ENCODE results near the gene SART3.
A peak's percentile ranks its signal among the peaks of the same experiment; 100 is the strongest.
"Not testable (repeated sequence)": the region's sequence is repeated elsewhere in the genome, so short reads cannot be mapped to it uniquely, and the experiment has no call there.

The SART3 gene

GRCh38 chr12:108597559-108598471, 36.8 kb upstream of the SART3 start, which contains the start of gene TMEM119:
Gene TMEM119, minus strand, starts transcription at chr12:108598084. Its CDS starts 5,701 bp downstream, at chr12:108592383.
- peak; percentile 75 for DNase-seq

DNA sequence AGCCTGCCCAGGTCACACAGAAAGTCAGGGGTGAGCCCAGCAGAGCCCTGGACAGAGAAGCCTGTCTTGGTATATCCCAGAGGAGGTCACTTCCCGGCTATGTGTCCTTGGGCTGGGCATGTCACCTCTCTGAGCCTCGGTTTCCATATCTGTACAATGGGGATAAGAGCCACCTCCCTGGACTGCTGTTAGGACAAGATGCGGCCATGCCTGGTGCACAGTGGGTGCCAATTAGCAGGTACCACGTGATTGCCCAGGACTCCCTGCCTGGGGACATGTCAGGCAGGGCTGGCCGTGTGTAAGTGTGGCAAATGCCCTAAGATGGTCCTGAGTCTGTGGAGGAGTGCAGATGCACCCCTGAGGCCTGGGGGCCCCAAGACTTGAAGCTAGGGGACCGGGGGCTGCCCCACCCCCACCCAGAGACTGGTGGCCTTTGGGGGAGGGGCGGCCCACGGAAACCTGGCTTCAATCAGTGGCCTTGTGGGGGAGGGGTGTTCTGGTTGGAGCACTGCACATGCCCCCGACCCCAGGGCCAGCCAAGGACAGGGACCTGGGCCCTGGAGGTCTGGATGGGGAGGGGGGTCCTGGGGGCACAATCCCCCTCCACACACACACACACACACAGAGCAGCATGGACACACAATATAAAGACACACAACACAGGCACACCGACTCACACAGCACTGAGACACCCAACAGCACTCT, 36.0 kb upstream of the SART3 start:
- DNase-seq, result no peak

DNA sequence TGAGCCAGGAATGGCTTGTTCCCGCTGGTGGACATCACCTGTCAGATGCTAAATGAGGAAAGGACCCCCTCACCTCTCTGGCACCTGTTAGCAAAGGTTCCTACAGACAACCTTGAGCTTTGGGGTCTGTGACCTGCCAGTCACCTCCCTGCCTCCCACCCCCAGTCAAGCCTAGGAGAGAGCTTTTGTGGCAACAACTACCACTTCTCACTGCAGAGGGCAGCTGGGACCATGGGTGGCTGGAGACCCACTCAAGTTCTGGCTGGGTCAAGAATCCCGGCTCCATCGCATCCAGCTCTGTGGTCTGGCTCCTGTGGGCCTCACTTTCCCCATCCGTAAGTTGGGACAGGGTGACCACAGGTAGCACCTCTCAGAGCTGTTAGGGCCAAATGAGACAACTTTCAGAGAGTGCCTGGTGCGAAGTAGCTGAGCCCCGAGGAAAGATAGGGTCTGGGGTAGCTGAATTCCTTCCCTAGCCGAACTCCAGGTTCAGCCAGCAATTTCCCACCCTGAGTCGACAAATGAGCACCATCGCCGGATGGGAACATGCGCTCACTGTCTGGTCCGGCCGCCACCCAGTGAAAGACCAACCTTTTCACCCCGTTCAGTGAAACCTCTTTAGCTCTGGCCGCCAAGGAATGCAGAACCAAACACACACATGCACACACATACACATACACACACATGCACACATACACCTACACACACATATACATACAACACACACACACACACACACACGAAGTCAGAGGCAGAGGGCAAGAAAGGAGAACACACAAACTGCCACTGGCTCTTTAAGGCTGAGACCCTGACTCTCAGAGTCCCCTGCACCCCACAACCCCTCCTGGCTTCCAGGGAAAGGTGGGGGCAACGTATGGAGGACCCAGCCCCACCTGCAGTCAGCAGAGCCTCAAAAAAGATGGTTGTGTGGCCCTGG, 35.0 kb upstream of the SART3 start:
- no peak for DNase-seq

DNA sequence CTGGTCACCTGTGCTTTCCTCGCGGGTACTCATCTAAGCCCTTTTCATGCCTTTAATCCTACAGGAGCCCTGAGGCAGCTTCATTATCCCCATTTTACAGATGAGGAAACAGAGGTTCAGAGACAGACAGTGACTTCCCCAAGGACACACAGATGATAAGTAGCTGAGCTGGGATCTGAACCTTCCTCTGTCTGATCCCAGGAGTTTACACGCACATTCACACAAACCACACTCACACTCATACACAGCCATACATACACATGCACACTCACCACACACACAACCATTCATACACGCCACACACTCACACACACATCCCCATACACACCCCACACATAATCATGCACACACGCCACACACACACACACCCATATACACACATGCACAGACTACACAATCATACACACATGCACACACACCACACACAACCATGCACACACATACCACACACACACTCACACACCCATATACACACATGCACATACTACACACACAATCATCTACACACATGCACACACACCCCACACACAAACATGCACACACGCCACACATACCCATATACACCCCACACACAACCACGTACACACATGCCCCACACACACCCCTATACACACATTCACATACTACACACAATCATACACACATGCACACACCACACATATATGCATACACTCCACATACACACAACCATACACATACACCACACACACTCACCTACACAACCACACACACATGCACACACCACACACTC, 34.2 kb upstream of the SART3 start:
- DNase-seq, result no peak

- DNase-seq, result no peak
These were observed 33.4 kb upstream of the SART3 start for GRCh38 chr12:108594323-108594903.

GRCh38 chr12:108592033-108592909, 31.3 kb upstream of the SART3 start:
- DNase-seq, result no peak

- DNase-seq, result no peak
These were observed 30.5 kb upstream of the SART3 start for GRCh38 chr12:108591267-108591980.

DNA sequence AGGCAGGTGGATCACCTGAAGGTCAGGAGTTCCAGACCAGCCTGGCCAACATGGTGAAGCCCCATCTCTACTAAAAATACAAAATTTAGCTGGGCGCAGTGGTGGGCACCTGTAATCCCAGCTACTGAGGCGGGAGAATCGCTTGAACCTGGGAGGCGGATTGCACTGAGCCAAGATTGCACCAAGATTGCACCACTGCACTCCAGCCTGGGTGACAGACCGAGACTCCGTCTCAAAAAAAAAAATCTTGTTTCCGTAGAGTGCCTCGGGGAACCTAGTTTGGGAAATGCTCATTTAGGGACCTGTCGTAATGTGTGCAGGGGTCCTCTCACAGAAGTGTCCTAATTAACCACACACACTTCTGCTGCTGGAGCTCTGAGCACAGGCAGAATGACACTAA, 29.5 kb upstream of the SART3 start:
- DNase-seq, result not testable (repeated sequence)

DNA sequence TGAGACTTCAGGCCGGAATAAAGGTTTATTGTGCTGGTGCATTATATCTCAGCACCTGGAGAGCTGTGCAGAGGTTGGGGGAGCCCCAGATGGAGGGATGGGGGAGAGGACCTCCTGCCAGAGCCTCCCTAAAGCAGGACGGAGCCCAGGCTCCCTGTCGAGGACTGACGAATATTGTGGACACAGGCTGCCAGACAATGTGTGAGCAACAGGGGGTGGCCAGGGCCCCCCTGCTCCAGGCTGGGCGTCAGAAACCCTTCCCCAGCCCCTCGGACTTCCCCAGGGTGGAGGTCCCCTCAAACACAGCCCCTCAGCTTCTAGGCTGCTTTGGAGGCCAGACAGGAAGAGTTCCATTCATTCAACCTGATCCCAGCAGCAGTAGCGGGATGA, 28.9 kb upstream of the SART3 start:
- DNase-seq, result no peak

- DNase-seq, result peak; percentile 40
These were observed 28.3 kb upstream of the SART3 start for GRCh38 chr12:108589028-108589839.

DNA sequence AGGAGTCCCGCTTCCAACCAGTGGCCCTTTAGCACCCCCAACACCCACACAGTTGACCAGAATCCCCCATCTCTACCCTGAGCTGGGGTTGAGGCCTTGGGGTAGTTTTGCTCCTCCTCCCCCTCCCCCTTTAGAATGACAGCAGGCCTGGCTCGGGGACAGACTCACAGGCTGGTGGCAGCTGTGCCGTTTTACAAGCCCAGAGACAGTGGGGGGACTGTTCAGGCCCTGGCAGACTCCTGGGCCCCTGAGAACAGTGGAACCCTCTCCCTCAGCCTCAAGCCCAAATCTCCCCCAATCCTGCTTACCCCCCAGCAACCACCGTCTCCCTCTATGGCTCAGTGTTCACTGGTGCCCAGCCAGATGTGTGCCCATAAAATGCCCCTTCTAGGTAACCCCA, 26.9 kb upstream of the SART3 start:
- no peak for DNase-seq

- DNase-seq, result no peak
These were observed 25.3 kb upstream of the SART3 start for GRCh38 chr12:108586306-108586705.

GRCh38 chr12:108585864-108586263, 24.9 kb upstream of the SART3 start:
- no peak for DNase-seq

DNA sequence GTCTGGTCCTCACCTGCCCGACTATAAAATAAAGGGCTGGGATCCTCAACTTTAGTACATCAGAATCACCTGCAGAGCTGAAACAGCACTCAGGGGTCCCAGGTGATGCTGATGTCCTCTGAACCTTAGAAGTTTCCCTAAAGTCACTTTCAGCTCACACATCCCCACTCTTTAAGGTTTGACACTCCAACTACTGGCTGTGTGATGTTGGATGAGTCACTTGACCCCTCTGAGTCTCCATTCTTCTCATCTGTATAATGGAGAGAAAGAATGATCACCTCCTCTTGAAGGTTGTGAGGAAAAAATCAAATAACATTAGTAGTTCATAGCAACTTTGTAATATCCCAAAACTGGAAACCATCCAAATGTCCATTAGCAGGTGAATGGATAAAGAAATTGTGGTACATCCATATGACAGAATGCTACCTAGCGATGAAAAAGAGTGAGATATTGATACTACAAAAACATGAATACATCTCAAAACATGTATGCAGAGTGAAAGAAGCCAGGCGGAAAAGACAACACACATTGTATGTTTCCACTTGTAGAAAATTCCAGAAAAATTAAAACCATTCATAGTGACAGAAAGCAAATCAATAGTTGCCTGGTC, 23.6 kb upstream of the SART3 start:
- DNase-seq, result no peak

DNA sequence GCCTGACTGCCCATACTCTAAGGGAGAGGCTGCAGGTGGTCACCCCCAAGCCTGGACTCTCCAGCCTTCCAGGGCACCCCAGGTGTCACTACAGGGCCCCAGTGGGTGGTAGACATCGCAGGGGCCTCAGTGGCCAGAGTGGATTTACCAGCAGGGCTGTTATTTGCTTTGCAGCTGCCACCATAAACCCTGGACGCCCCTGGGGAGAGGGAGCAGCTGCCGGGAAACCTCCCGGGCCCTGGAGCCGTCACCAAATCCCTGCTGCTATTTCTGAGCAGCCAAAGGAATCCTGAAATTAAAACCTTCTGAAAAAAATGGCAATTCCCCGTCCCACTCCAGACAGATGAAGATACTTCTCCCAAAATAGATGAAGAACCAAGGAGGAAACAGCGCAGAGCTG, 23.0 kb upstream of the SART3 start:
- no peak for DNase-seq

DNA sequence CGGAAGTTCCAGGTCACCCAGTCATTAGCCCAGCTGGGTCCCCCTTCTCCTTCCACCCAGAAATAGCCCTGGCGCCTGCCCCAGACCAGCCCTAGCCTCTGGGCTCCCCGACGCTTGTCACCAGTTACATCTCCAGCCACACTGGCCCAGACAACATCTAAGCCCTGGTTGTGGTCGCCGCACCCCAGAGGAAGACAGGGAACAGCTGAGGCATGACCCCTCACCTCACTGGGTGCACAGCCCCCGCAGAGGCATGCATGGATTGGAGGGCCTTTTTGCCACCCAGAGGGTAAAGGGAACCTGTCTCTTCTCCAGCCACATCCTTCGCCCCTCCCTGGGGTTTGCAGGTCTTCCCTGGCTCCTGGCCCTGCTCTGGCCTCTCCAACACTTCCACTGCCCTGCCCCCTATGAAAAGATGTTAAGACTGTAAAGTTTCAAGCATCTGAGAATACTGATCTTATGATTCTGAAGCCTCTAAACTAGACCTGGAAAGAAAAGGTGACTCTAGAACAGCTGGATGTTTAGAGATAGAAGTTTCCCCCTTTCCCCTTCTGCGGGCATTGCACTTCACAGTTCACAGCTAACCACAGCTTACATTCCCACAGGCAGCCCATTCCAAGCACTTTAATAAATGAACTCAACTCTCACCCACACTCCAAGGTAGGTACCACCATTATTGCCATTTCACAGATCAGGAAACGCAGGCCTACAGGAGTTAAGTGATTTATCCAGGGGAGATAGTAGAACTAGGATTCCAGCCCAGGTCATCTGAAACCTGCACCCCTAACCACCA, 22.2 kb upstream of the SART3 start:
- DNase-seq, result no peak

GRCh38 chr12:108582509-108582908, 21.5 kb upstream of the SART3 start:
- no peak for DNase-seq
